Common myeloid progenitor, CD34-positive (primary cell): ENCODE measurements around the gene CYTH3. TPM values are rescaled to one million over a fixed set of nuclear protein-coding genes. Genes with fewer than 3 reads are reported as not detected.
A peak's percentile ranks its signal among the peaks of the same experiment; 100 is the strongest.

Experiments
- CTCF ChIA-PET: fragments of 350-600 bp; sonication (Branson Sonifier 250); formaldehyde crosslinking; loops from one replicate; lab custom pipeline; 2021; ENCODE audit warnings: antibody characterized with exemption; lab: Charles Lee
- POLR2A ChIA-PET: fragments of 350-600 bp; sonication (Branson Sonifier 250); formaldehyde crosslinking; loops from one replicate; lab custom pipeline; 2021; ENCODE audit warnings: antibody characterized with exemption; lab: Charles Lee
- DNase-seq, 3 donors: peaks; one replicate each; pipeline versions ENCODE4 v3.0.0 to v3.0.0-alpha.2; 2013
- H3K27ac ChIP-seq, 2 experiments: 1 replicate in 1 of 2; 2 replicates in 1 of 2; pipeline ENCODE4 v1.7.0; 2013; ENCODE audit warnings: inconsistent platforms in 2 of 2, low read length in 2 of 2, mild to moderate bottlenecking in 2 of 2, low read depth in 1 of 2, moderate library complexity in 1 of 2; ENCODE audit not compliant: severe bottlenecking in 2 of 2, insufficient read depth in 1 of 2, poor library complexity in 1 of 2
- H3K27me3 ChIP-seq, 5 experiments: replicated peaks in 2 of 5; 1 replicate in 3 of 5; 2 replicates in 2 of 5; pipeline versions ENCODE4 v1.6.1 to v1.7.0; 2013; ENCODE audit warnings: low read length in 4 of 5, mild to moderate bottlenecking in 2 of 5, moderate library complexity in 2 of 5, inconsistent platforms in 1 of 5; ENCODE audit not compliant: insufficient read depth in 5 of 5, control insufficient read depth in 4 of 5
- H3K36me3 ChIP-seq, 4 experiments: 1 replicate in 2 of 4; 2 replicates in 2 of 4; pipeline versions ENCODE4 v1.6.1 to v1.7.0; 2013; ENCODE audit warnings: low read length in 3 of 4, control low read depth in 1 of 4, mild to moderate bottlenecking in 1 of 4; ENCODE audit not compliant: control insufficient read depth in 4 of 4, insufficient read depth in 4 of 4
- H3K4me1 ChIP-seq, 4 experiments: 1 replicate in 3 of 4; 2 replicates in 1 of 4; pipeline versions ENCODE4 v1.6.1 to v1.7.1; 2013; ENCODE audit warnings: low read length in 3 of 4, mild to moderate bottlenecking in 3 of 4, control low read depth in 1 of 4, inconsistent platforms in 1 of 4, moderate library complexity in 1 of 4; ENCODE audit not compliant: control insufficient read depth in 4 of 4, insufficient read depth in 4 of 4; ENCODE audit errors: control extremely low read depth in 1 of 4
- H3K4me3 ChIP-seq, 7 experiments: 1 replicate in 4 of 7; 2 replicates in 3 of 7; pipeline versions ENCODE4 v1.5.1 to v1.7.0; 2013; ENCODE audit warnings: mild to moderate bottlenecking in 7 of 7, low read length in 6 of 7, moderate library complexity in 6 of 7, inconsistent platforms in 2 of 7, low read depth in 2 of 7, control low read depth in 1 of 7; ENCODE audit not compliant: insufficient read depth in 4 of 7, control insufficient read depth in 1 of 7; ENCODE audit errors: extremely low read depth in 1 of 7
- H3K9me3 ChIP-seq, 5 experiments: 1 replicate in 4 of 5; 2 replicates in 1 of 5; pipeline versions ENCODE4 v1.6.1 to v1.7.1; 2013; ENCODE audit warnings: low read length in 4 of 5, mild to moderate bottlenecking in 2 of 5, inconsistent platforms in 1 of 5, low read depth in 1 of 5, moderate library complexity in 1 of 5; ENCODE audit not compliant: control insufficient read depth in 4 of 5, insufficient read depth in 2 of 5; ENCODE audit errors: control extremely low read depth in 1 of 5
- WGBS: methylation state at CpG from one replicate; pipeline ENCODE4 v1.1.5; 2013; ENCODE audit not compliant: insufficient coverage; 5-methylcytosine and 5-hydroxymethylcytosine counted together
- polyA plus RNA-seq: library from polyadenylated mRNA; unstranded; fragments of 120-200 nt; gene quantifications from one replicate; pipeline ENCODE4 v1.2.1, GENCODE V29; 2013

The CYTH3 gene, protein sequence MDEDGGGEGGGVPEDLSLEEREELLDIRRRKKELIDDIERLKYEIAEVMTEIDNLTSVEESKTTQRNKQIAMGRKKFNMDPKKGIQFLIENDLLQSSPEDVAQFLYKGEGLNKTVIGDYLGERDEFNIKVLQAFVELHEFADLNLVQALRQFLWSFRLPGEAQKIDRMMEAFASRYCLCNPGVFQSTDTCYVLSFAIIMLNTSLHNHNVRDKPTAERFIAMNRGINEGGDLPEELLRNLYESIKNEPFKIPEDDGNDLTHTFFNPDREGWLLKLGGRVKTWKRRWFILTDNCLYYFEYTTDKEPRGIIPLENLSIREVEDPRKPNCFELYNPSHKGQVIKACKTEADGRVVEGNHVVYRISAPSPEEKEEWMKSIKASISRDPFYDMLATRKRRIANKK
- polyA plus RNA-seq = 17.4 TPM

DNA sequence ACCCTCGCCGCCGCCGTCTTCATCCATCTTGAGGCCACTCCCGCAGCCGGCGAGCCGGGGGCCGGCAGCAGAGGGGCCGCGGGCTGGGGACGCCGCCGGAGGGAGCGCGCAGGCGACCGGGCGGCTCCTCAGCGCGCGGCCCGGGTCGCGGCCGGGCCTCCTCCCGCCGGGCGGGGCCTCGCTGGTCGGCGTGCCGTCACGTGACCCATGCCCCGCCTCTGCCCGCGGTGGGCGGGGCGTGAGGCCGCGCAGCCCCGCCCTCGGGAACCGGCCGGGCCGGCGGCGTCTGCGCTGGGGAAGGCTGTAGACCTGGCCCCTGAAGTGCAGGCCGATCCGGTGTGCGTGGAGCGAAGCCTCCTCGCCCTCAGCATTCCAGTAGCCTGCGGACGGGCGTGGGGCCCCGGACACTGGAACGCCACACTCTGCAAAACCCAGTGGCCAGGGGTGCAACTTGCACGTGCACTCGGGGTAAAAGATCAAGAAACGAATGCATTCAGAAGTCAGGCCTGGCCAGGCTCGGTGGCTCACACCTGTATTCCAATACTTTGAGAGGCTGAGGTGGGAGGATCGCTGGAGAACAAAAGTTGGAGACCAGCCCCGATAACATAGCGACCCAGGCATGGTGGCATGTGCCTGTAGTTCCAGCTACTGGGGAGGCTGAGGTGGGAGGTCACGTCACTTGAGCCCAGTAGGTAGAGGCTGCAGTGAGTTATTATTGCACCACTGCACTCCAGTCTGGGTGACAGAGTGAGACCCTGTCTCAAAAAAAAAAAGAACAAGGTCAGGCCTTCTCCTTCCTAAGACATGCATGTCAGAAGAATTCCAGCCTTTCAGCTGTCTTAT, at the start of gene CYTH3:
CYTH3 (minus strand) TSS at position 144 of the 843 bp plus-strand sequence; CDS start at position 27, 117 bp downstream.
- H3K27ac ChIP-seq = peak within 1 kb of the TSS in 1 of 2 experiments; percentile 11
- CTCF ChIA-PET = interaction anchor here (0.6 to 3.8 kb wide), 5 partner anchors 10 to 178 kb away, joined by 3 to 18 read pairs (median 4); no protein-coding TSS in a partner anchor
- H3K27me3 ChIP-seq = no peaks in the 10 kb centered on the region
- WGBS = 8% methylated on average over 49 of the region's 67 CpGs
- peak; percentile 64 to 79 (median 79) for DNase-seq
- H3K4me1 ChIP-seq = peaks cover 8 to 23% (median 20%) of the 10 kb centered on the region in 4 experiments
- H3K4me3 ChIP-seq = peak within 1 kb of the TSS; percentile 51 to 96 (median 80)
- POLR2A ChIA-PET = no interaction called here
- no peaks in the 10 kb centered on the region for H3K9me3 ChIP-seq
- no peaks in the 10 kb centered on the region for H3K36me3 ChIP-seq

DNA sequence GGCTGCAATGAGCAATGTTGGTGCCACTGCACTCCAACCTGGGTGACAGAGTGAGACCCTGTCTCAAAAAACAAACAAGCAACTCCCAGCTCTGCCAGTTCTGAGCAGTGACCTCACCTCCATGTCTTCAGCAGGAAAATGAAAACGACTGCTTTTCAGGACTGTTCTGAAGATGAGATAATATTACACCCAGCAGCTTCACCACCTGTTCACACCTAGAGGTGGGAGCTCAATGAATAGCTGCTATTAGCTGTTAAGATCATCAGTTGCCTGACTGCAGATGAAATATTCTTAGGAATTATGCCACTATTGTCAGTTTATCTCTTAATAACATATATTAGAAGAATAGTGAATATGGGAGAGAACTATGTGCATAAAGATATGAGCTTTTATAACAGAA, 48.4 kb upstream of the CYTH3 start:
- Histone ChIP-seq H3K9me3 (no peaks in the 10 kb centered on the region), H3K4me3 (no peak overlapping the region), H3K27ac (no peak overlapping the region), H3K4me1 (peaks cover 0 to 10% (median 8%) of the 10 kb centered on the region in 4 experiments), H3K27me3 (no peaks in the 10 kb centered on the region), H3K36me3 (no peaks in the 10 kb centered on the region)
- CTCF ChIA-PET = interaction anchor here (0.9 to 4.8 kb wide), 3 partner anchors 156 to 323 kb away, joined by 3 to 58 read pairs (median 6); no protein-coding TSS in a partner anchor
- DNase-seq = no peak
- POLR2A ChIA-PET = no interaction called here
- WGBS = no CpG with 5 or more reads among the region's 1 CpG

DNA sequence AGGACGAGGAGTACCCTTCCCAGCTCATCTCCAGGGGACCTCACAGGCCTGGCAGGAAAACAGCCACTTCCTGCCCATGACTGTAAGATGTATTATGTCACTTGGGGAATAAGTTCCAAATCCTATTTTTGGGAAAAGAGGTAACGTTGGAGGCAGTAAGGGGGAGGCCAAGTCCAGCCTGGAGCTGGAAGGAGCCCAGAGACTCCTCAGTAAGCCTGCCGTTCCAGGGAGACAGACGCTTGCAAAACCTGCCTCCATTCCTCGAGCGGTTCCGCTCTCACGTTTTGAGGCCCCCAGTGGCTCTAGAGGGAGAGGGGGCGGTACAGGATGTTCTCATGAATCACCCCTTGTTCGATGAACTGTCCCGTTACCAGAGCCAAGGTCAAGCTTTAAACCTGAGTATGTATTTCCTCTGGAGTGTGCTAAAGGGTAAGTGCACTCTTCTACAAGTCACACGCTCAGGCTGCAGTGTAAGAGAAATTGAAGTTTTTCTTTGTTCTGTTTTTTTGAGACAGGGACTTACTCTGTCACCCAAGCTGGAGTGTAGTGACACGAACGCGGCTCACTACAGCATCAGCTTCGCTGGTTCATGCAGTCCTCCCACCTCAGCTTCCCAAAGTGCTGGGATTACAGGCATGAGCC, 45.5 kb upstream of the CYTH3 start:
- WGBS = 18% methylated on average over 16 of the region's 16 CpGs
- Histone ChIP-seq H3K4me3 (peak overlapping the region in 4 of 7 experiments; percentile 3 to 58 (median 23)), H3K9me3 (no peaks in the 10 kb centered on the region), H3K27me3 (no peaks in the 10 kb centered on the region), H3K27ac (no peak overlapping the region), H3K36me3 (no peaks in the 10 kb centered on the region), H3K4me1 (peaks cover 0 to 10% (median 8%) of the 10 kb centered on the region in 4 experiments)
- DNase-seq = peak; percentile 36 to 82 (median 72)
- ChIA-PET POLR2A (interaction anchor here (0.6 kb wide), 1 partner anchor 151 kb away, joined by 3 read pairs; no protein-coding TSS in a partner anchor), CTCF (interaction anchor here (1.3 kb wide), 1 partner anchor 71 kb away, joined by 3 read pairs; no protein-coding TSS in a partner anchor)

DNA sequence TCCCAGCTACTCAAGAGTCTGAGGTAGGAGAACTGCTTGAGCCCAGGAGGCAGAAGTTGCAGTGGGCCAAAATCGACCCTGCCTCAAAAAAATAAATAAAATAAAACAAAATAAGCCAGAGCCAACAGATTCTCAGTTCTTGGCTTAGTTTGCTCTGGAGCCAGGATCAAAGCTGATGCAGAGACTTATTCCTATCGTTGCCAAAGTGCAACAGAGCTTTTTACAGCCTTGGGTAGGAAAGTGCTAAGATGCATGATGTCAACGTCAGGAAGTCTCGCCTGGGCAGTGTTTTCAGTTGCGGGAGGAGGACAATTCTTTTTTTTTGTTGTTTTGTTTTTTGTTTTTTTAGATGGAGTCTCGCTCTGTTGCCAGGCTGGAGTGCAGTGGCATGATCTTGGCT, 43.8 kb upstream of the CYTH3 start:
- Histone ChIP-seq H3K9me3 (no peaks in the 10 kb centered on the region), H3K27me3 (no peaks in the 10 kb centered on the region), H3K4me3 (no peak overlapping the region), H3K4me1 (peaks cover 0 to 10% (median 8%) of the 10 kb centered on the region in 4 experiments), H3K27ac (no peak overlapping the region), H3K36me3 (no peaks in the 10 kb centered on the region)
- 100% methylated on average over 4 of the region's 6 CpGs for WGBS
- no peak for DNase-seq
- POLR2A ChIA-PET = no interaction called here
- CTCF ChIA-PET = interaction anchor here (0.7 to 1.2 kb wide), 3 partner anchors 11 to 33 kb away, joined by 3 read pairs; no protein-coding TSS in a partner anchor

DNA sequence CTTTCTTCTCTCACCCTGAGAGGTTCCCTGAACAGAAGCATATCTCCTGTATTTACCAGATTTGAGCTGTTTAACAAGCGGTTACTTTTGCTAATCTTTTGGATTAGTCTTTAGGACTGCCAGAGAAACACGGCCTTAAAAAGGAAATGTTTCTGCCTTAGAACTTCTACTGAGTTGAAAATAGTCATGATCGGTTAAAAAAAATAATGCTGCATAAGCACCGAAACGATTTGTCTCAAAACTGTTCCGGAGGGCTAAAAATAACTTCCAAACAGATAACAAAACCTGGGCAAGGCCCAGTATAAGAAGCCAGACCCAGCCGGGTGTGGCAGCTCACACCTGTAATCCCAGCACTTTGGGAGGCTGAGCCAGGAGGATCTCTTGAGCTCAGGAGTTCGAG, 43.3 kb upstream of the CYTH3 start:
- CTCF ChIA-PET = interaction anchor here (0.7 to 1.2 kb wide), 3 partner anchors 10 to 34 kb away, joined by 3 read pairs; no protein-coding TSS in a partner anchor
- POLR2A ChIA-PET = no interaction called here
- Histone ChIP-seq H3K27me3 (no peaks in the 10 kb centered on the region), H3K36me3 (no peaks in the 10 kb centered on the region), H3K9me3 (no peaks in the 10 kb centered on the region), H3K4me3 (no peak overlapping the region), H3K4me1 (peaks cover 0 to 10% (median 8%) of the 10 kb centered on the region in 4 experiments), H3K27ac (no peak overlapping the region)
- WGBS = 96% methylated on average over 8 of the region's 8 CpGs
- DNase-seq = no peak

DNA sequence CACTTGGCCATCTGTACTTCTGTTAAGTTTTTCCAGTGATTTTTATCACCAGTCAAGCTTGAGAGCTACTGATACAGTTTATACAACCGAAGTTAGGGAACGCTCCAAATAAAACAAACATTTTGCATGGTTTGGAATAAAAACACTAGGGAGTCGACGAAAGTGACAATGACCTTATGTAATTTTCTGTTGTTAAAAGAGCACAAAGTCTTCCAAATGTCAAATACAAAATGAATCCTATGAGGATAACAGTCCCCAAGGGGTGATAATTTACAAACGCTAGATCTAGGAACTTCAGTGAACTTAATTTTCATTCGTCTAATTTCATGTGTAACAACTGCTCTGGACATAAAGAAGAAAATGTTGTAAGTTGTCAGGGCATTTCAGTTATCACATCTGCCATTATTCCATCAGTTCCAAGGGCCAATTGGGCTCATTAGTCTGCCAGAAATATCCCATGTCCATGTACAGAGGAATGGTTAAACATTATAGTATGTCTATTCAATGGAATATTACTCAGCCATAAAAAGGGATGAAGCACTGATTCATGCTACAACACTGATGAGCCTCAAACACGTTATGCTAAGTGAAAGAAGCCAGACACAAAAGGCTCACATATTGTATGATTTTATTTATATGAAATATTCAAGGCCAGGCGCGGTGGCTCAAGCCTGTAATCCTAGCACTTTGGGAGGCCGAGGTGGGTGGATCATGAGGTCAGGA, 38.0 kb upstream of the CYTH3 start:
- no peak overlapping the region for H3K4me3 ChIP-seq
- WGBS = 100% methylated on average over 6 of the region's 10 CpGs
- no peaks in the 10 kb centered on the region for H3K36me3 ChIP-seq
- H3K27me3 ChIP-seq = no peaks in the 10 kb centered on the region
- no peaks in the 10 kb centered on the region for H3K4me1 ChIP-seq
- ChIA-PET CTCF (no interaction called here), POLR2A (no interaction called here)
- no peak overlapping the region for H3K27ac ChIP-seq
- H3K9me3 ChIP-seq = no peaks in the 10 kb centered on the region
- DNase-seq = no peak
